Amniotic epithelial cell (primary cell): ENCODE data around the gene ETV7.

Experiments used
- DNase-seq: peaks from one replicate; pipeline ENCODE4 v3.0.0-alpha.2; 2010; ENCODE audit warnings: low read depth

ETV7 gene

GRCh38 chr6:36383606-36384005 lies 3.9 kb downstream of the ETV7 start:
- no peak for DNase-seq

GRCh38 chr6:36382976-36383375 lies 4.5 kb downstream of the ETV7 start:
- no peak for DNase-seq

GRCh38 chr6:36381502-36382389 lies 5.7 kb downstream of the ETV7 start:
- no peak for DNase-seq

GRCh38 chr6:36380166-36380565 lies 7.3 kb downstream of the ETV7 start:
- no peak for DNase-seq

GRCh38 chr6:36378936-36379335 lies 8.5 kb downstream of the ETV7 start:
- DNase-seq, result no peak

GRCh38 chr6:36378243-36378920 lies 9.1 kb downstream of the ETV7 start:
- DNase-seq, result no peak

- no peak for DNase-seq
Measured at GRCh38 chr6:36377594-36377993, 9.9 kb downstream of the ETV7 start.

- DNase-seq, result no peak
Measured at GRCh38 chr6:36376742-36377141, 10.7 kb downstream of the ETV7 start.

- DNase-seq, result no peak
Measured at GRCh38 chr6:36376183-36376582, 11.3 kb downstream of the ETV7 start.

- no peak for DNase-seq
Measured at GRCh38 chr6:36375644-36376155, 11.8 kb downstream of the ETV7 start.

- DNase-seq, result no peak
Measured at GRCh38 chr6:36374972-36375371, 12.5 kb downstream of the ETV7 start.

- no peak for DNase-seq
Measured at GRCh38 chr6:36374194-36374593, 13.3 kb downstream of the ETV7 start.

- DNase-seq, result no peak
Measured at GRCh38 chr6:36373368-36374019, 14.0 kb downstream of the ETV7 start.

GRCh38 chr6:36372088-36372487 lies 15.4 kb downstream of the ETV7 start:
- DNase-seq, result no peak

GRCh38 chr6:36371211-36371610 lies 16.3 kb downstream of the ETV7 start:
- DNase-seq, result no peak

GRCh38 chr6:36370638-36371037 lies 16.8 kb downstream of the ETV7 start:
- DNase-seq, result no peak

GRCh38 chr6:36368921-36369865 lies 18.3 kb downstream of the ETV7 start:
- DNase-seq, result peak; percentile 98

GRCh38 chr6:36368421-36368820 lies 19.0 kb downstream of the ETV7 start:
- no peak for DNase-seq

- no peak for DNase-seq
Measured at GRCh38 chr6:36367743-36368142, 19.7 kb downstream of the ETV7 start.

GRCh38 chr6:36364669-36365479 lies 22.6 kb downstream of the ETV7 start:
- DNase-seq, result peak; percentile 63
